HEK293 (cell line): Measurements from ENCODE around the gene AGRN.

Experiments used
- BCL11B ChIP-seq: fragments of 450-650 bp; formaldehyde crosslinking; IDR thresholded peaks from 2 replicates; pipeline ENCODE4 v1.5.1; 2016; ENCODE audit warnings: low read depth, missing biosample characterization, missing genetic modification characterization
- FEZF1 ChIP-seq: fragments of 450-650 bp; formaldehyde crosslinking; IDR thresholded peaks from 2 replicates; pipeline ENCODE4 v1.5.1; 2016; ENCODE audit warnings: missing biosample characterization, missing genetic modification characterization
- GLIS2 ChIP-seq: fragments of 450-650 bp; formaldehyde crosslinking; IDR thresholded peaks from 2 replicates; pipeline ENCODE4 v1.5.1; 2016; ENCODE audit warnings: missing biosample characterization, missing genetic modification characterization
- HOXC10 ChIP-seq: sonication (generic); formaldehyde crosslinking; IDR thresholded peaks from 2 replicates; pipeline ENCODE4 v1.8.1; 2023; ENCODE audit warnings: mild to moderate bottlenecking, missing genetic modification reagents
- HOXD13 ChIP-seq: sonication (generic); formaldehyde crosslinking; IDR thresholded peaks from 2 replicates; pipeline ENCODE4 v1.8.0; 2022; ENCODE audit warnings: missing genetic modification reagents, borderline replicate concordance
- KLF10 ChIP-seq: fragments of 450-650 bp; IDR thresholded peaks from 2 replicates; pipeline ENCODE4 v1.5.1; 2018; ENCODE audit warnings: missing biosample characterization, mild to moderate bottlenecking, missing genetic modification characterization
- KLF8 ChIP-seq: fragments of 450-650 bp; formaldehyde crosslinking; IDR thresholded peaks from 2 replicates; pipeline ENCODE4 v1.5.1; 2016; ENCODE audit warnings: missing biosample characterization, missing genetic modification characterization
- MZF1 ChIP-seq: fragments of 450-650 bp; formaldehyde crosslinking; IDR thresholded peaks from 2 replicates; pipeline ENCODE4 v1.5.1; 2017; ENCODE audit warnings: missing biosample characterization, missing genetic modification characterization, borderline replicate concordance
- OVOL3 ChIP-seq: fragments of 450-650 bp; formaldehyde crosslinking; IDR thresholded peaks from 2 replicates; pipeline ENCODE4 v1.5.1; 2016; ENCODE audit warnings: missing biosample characterization, missing genetic modification characterization
- ZBTB20 ChIP-seq: fragments of 450-650 bp; formaldehyde crosslinking; IDR thresholded peaks from 2 replicates; pipeline ENCODE4 v1.5.1; 2016; ENCODE audit warnings: missing biosample characterization, missing genetic modification characterization
- ZBTB7A ChIP-seq: fragments of 450-650 bp; formaldehyde crosslinking; IDR thresholded peaks from 2 replicates; pipeline ENCODE4 v1.5.1; 2016; ENCODE audit warnings: low read depth, missing biosample characterization, missing genetic modification characterization
- ZFP41 ChIP-seq: fragments of 450-650 bp; formaldehyde crosslinking; IDR thresholded peaks from 2 replicates; pipeline ENCODE4 v1.5.1; 2016; ENCODE audit warnings: missing biosample characterization, missing genetic modification characterization, borderline replicate concordance
- ZFP69B ChIP-seq: fragments of 450-650 bp; formaldehyde crosslinking; IDR thresholded peaks from 2 replicates; pipeline ENCODE4 v1.5.1; 2016; ENCODE audit warnings: missing biosample characterization, missing genetic modification characterization
- ZNF112 ChIP-seq: fragments of 450-650 bp; formaldehyde crosslinking; IDR thresholded peaks from 2 replicates; pipeline ENCODE4 v1.5.0; 2017; ENCODE audit warnings: missing biosample characterization, missing genetic modification characterization
- ZNF114 ChIP-seq: fragments of 450-650 bp; formaldehyde crosslinking; IDR thresholded peaks from 2 replicates; pipeline ENCODE4 v1.5.0; 2017; ENCODE audit warnings: missing biosample characterization, missing genetic modification characterization
- ZNF121 ChIP-seq: fragments of 450-650 bp; formaldehyde crosslinking; IDR thresholded peaks from 2 replicates; pipeline ENCODE4 v1.5.1; 2016; ENCODE audit warnings: missing biosample characterization, missing genetic modification characterization
- ZNF133 ChIP-seq: fragments of 450-650 bp; formaldehyde crosslinking; IDR thresholded peaks from 2 replicates; pipeline ENCODE4 v1.5.1; 2016; ENCODE audit warnings: missing biosample characterization, missing genetic modification characterization
- ZNF140 ChIP-seq: fragments of 450-650 bp; formaldehyde crosslinking; IDR thresholded peaks from 2 replicates; pipeline ENCODE4 v1.5.1; 2016; ENCODE audit warnings: missing biosample characterization, missing genetic modification characterization
- ZNF146 ChIP-seq: fragments of 450-650 bp; formaldehyde crosslinking; IDR thresholded peaks from 2 replicates; pipeline ENCODE4 v1.5.1; 2016; ENCODE audit warnings: missing biosample characterization, missing genetic modification characterization
- ZNF157 ChIP-seq: fragments of 450-650 bp; formaldehyde crosslinking; IDR thresholded peaks from 2 replicates; pipeline ENCODE4 v1.5.1; 2016; ENCODE audit warnings: missing biosample characterization, missing genetic modification characterization
- ZNF174 ChIP-seq: fragments of 450-650 bp; formaldehyde crosslinking; IDR thresholded peaks from 2 replicates; pipeline ENCODE4 v1.5.0; 2017; ENCODE audit warnings: missing biosample characterization, mild to moderate bottlenecking, missing genetic modification characterization
- ZNF214 ChIP-seq: fragments of 450-650 bp; formaldehyde crosslinking; IDR thresholded peaks from 2 replicates; pipeline ENCODE4 v1.5.1; 2017; ENCODE audit warnings: missing biosample characterization, mild to moderate bottlenecking, missing genetic modification characterization, borderline replicate concordance
- ZNF37A ChIP-seq: fragments of 450-650 bp; IDR thresholded peaks from 2 replicates; pipeline ENCODE4 v1.5.1; 2018; ENCODE audit warnings: missing biosample characterization, missing genetic modification characterization
- ZNF394 ChIP-seq: fragments of 450-650 bp; formaldehyde crosslinking; IDR thresholded peaks from 2 replicates; pipeline ENCODE4 v1.5.1; 2016; ENCODE audit warnings: missing biosample characterization, missing genetic modification characterization, mild to moderate bottlenecking, moderate library complexity, borderline replicate concordance
- ZNF416 ChIP-seq: fragments of 450-650 bp; formaldehyde crosslinking; IDR thresholded peaks from 2 replicates; pipeline ENCODE4 v1.5.1; 2016; ENCODE audit warnings: missing biosample characterization, missing genetic modification characterization
- ZNF423 ChIP-seq: fragments of 450-650 bp; formaldehyde crosslinking; IDR thresholded peaks from 2 replicates; pipeline ENCODE4 v1.5.1; 2016; ENCODE audit warnings: missing biosample characterization, missing genetic modification characterization
- ZNF501 ChIP-seq: fragments of 450-650 bp; formaldehyde crosslinking; IDR thresholded peaks from 2 replicates; pipeline ENCODE4 v1.5.1; 2016; ENCODE audit warnings: missing biosample characterization, missing genetic modification characterization
- ZNF558 ChIP-seq: fragments of 450-650 bp; formaldehyde crosslinking; IDR thresholded peaks from 2 replicates; pipeline ENCODE4 v1.5.1; 2016; ENCODE audit warnings: missing biosample characterization, missing genetic modification characterization
- ZNF623 ChIP-seq: fragments of 450-650 bp; formaldehyde crosslinking; IDR thresholded peaks from 2 replicates; pipeline ENCODE4 v1.5.1; 2016; ENCODE audit warnings: missing biosample characterization, missing genetic modification characterization
- ZNF660 ChIP-seq: fragments of 450-650 bp; IDR thresholded peaks from 2 replicates; pipeline ENCODE4 v1.5.1; 2018; ENCODE audit warnings: missing biosample characterization, mild to moderate bottlenecking, missing genetic modification characterization
- ZNF664 ChIP-seq: fragments of 450-650 bp; formaldehyde crosslinking; IDR thresholded peaks from 2 replicates; pipeline ENCODE4 v1.5.1; 2016; ENCODE audit warnings: missing biosample characterization, missing genetic modification characterization
- ZNF76 ChIP-seq: fragments of 450-650 bp; formaldehyde crosslinking; IDR thresholded peaks from 2 replicates; pipeline ENCODE4; 2016; ENCODE audit warnings: low read depth, missing biosample characterization, missing genetic modification characterization, borderline replicate concordance
- ZNF777 ChIP-seq: fragments of 450-650 bp; formaldehyde crosslinking; IDR thresholded peaks from 2 replicates; pipeline ENCODE4 v1.5.1; 2017; ENCODE audit warnings: missing biosample characterization, missing genetic modification characterization, borderline replicate concordance
- ZNF830 ChIP-seq: fragments of 450-650 bp; IDR thresholded peaks from 2 replicates; pipeline ENCODE4 v1.5.0; 2018; ENCODE audit warnings: missing biosample characterization, missing genetic modification characterization, low read depth, mild to moderate bottlenecking, moderate library complexity
- ZNF837 ChIP-seq: fragments of 450-650 bp; formaldehyde crosslinking; IDR thresholded peaks from 2 replicates; pipeline ENCODE4 v1.5.1; 2016; ENCODE audit warnings: missing biosample characterization, missing genetic modification characterization
- ZSCAN30 ChIP-seq: fragments of 450-650 bp; IDR thresholded peaks from 2 replicates; pipeline ENCODE4 v1.5.1; 2018; ENCODE audit warnings: missing biosample characterization, mild to moderate bottlenecking, missing genetic modification characterization, moderate library complexity
- TF ChIP-seq, protein P1 (sequence below): fragments of 450-650 bp; formaldehyde crosslinking; IDR thresholded peaks from 2 replicates; pipeline ENCODE4 v1.5.0; 2017; ENCODE audit warnings: missing biosample characterization, missing genetic modification characterization, borderline replicate concordance
- TF ChIP-seq, protein P2 (sequence below): fragments of 450-650 bp; formaldehyde crosslinking; IDR thresholded peaks from 2 replicates; pipeline ENCODE4 v1.5.1; 2017; ENCODE audit warnings: missing biosample characterization, missing genetic modification characterization
- TF ChIP-seq, protein P3 (sequence below): fragments of 450-650 bp; formaldehyde crosslinking; IDR thresholded peaks from 2 replicates; pipeline ENCODE4 v1.5.1; 2016; ENCODE audit warnings: missing biosample characterization, missing genetic modification characterization

The AGRN gene

DNA sequence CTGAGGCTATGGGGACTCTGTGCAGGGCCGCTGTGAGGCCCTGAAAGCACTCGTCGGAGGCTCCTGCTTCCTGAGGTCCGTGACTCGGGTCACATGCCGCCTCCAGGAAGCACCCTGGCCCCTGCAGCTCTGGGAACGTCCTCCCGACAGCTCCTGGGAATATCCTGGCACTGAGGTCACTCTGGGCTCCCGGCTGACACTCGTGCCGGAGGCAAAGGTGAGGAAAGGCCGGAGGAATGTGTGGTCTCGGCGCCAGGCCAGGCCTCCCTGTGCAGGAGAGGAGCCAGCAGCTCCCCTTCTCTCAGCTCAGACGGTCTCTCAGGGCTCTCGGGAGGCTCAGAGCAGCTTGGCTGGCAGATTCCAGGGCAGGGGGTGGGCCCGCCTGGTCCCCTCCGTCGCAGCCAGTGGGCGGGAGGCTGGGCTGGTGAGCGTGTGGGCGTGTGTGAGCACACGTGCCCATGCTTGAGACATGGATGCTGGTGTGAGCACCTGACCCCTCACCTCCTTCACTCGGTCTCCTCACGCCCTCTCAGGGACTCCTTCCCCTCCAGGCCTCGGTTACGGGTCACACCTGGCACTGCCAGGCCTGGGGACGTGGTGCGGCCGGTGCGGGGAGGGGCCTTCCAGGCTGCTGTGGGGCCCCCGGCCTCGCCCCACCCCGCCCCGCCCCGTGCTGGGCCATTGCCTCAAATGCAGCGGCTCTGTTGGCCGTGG is 59.6 kb downstream of the AGRN start (continued):
- TF ChIP-seq ZBTB20 (tag by site-specific recombination), result peak; percentile 100
- peak; percentile 17; the same call in 1 of the 2 replicates for TF ChIP-seq ZNF423 (tag by site-specific recombination)
- TF ChIP-seq ZNF837 (tag by site-specific recombination), result no peak
- TF ChIP-seq ZBTB7A (tag by site-specific recombination), result peak; percentile 90
- no peak; the same call in 1 of the 2 replicates for TF ChIP-seq BCL11B (tag by site-specific recombination)
- no peak for TF ChIP-seq FEZF1 (tag by site-specific recombination)
- TF ChIP-seq, protein P1, sequence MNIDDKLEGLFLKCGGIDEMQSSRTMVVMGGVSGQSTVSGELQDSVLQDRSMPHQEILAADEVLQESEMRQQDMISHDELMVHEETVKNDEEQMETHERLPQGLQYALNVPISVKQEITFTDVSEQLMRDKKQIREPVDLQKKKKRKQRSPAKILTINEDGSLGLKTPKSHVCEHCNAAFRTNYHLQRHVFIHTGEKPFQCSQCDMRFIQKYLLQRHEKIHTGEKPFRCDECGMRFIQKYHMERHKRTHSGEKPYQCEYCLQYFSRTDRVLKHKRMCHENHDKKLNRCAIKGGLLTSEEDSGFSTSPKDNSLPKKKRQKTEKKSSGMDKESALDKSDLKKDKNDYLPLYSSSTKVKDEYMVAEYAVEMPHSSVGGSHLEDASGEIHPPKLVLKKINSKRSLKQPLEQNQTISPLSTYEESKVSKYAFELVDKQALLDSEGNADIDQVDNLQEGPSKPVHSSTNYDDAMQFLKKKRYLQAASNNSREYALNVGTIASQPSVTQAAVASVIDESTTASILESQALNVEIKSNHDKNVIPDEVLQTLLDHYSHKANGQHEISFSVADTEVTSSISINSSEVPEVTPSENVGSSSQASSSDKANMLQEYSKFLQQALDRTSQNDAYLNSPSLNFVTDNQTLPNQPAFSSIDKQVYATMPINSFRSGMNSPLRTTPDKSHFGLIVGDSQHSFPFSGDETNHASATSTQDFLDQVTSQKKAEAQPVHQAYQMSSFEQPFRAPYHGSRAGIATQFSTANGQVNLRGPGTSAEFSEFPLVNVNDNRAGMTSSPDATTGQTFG (tag by site-specific recombination), result no peak
- no peak for TF ChIP-seq MZF1
- TF ChIP-seq ZNF777 (tag by site-specific recombination), result no peak
- peak; percentile 87 for TF ChIP-seq ZNF394 (tag by site-specific recombination)
- TF ChIP-seq ZNF416, result no peak
- no peak for TF ChIP-seq ZNF133 (tag by site-specific recombination)
- no peak for TF ChIP-seq ZFP41 (tag by site-specific recombination)
- TF ChIP-seq ZNF660 (tag by site-specific recombination), result peak; percentile 40; the same call in 1 of the 2 replicates
- no peak for TF ChIP-seq ZNF114 (tag by site-specific recombination)
- no peak for TF ChIP-seq ZNF174
- TF ChIP-seq ZNF664, result no peak
- peak; percentile 6; the same call in 1 of the 2 replicates for TF ChIP-seq ZNF146 (tag by site-specific recombination)
- TF ChIP-seq OVOL3 (tag by site-specific recombination), result no peak
- peak; percentile 100 for TF ChIP-seq ZFP69B (tag by site-specific recombination)
- TF ChIP-seq ZNF830, result no peak
- peak; percentile 88 for TF ChIP-seq KLF10 (tag by site-specific recombination)
- peak; percentile 98 for TF ChIP-seq GLIS2 (tag by site-specific recombination)
- no peak for TF ChIP-seq HOXD13
- TF ChIP-seq ZNF76, result peak; percentile 86
- peak; percentile 77 for TF ChIP-seq ZNF501 (tag by site-specific recombination)
- peak; percentile 95 for TF ChIP-seq KLF8 (tag by site-specific recombination)
- TF ChIP-seq, protein P2, sequence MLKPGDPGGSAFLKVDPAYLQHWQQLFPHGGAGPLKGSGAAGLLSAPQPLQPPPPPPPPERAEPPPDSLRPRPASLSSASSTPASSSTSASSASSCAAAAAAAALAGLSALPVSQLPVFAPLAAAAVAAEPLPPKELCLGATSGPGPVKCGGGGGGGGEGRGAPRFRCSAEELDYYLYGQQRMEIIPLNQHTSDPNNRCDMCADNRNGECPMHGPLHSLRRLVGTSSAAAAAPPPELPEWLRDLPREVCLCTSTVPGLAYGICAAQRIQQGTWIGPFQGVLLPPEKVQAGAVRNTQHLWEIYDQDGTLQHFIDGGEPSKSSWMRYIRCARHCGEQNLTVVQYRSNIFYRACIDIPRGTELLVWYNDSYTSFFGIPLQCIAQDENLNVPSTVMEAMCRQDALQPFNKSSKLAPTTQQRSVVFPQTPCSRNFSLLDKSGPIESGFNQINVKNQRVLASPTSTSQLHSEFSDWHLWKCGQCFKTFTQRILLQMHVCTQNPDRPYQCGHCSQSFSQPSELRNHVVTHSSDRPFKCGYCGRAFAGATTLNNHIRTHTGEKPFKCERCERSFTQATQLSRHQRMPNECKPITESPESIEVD (tag by site-specific recombination), result no peak
- TF ChIP-seq, protein P3, sequence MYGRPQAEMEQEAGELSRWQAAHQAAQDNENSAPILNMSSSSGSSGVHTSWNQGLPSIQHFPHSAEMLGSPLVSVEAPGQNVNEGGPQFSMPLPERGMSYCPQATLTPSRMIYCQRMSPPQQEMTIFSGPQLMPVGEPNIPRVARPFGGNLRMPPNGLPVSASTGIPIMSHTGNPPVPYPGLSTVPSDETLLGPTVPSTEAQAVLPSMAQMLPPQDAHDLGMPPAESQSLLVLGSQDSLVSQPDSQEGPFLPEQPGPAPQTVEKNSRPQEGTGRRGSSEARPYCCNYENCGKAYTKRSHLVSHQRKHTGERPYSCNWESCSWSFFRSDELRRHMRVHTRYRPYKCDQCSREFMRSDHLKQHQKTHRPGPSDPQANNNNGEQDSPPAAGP, result peak; percentile 89
- no peak for TF ChIP-seq ZNF140 (tag by site-specific recombination)
- no peak for TF ChIP-seq ZNF623 (tag by site-specific recombination)
- TF ChIP-seq ZNF37A, result no peak
- TF ChIP-seq ZNF121 (tag by site-specific recombination), result 0 out of 2 replicates have a peak, but pooled peaks have one; percentile 5
- TF ChIP-seq ZNF214 (tag by site-specific recombination), result no peak
- no peak for TF ChIP-seq HOXC10
- no peak for TF ChIP-seq ZNF112 (tag by site-specific recombination)
- TF ChIP-seq ZSCAN30 (tag by site-specific recombination), result no peak
- TF ChIP-seq ZNF558 (tag by site-specific recombination), result no peak
- TF ChIP-seq ZNF157 (tag by site-specific recombination), result no peak
